Upper lobe of right lung (tissue), 1 donor: ENCODE data around the gene CBLC. TPM values are rescaled to one million over a fixed set of nuclear protein-coding genes. Genes with fewer than 3 reads are reported as not detected.

Experiments
- ATAC-seq: fragments of 200-7000 bp; cut with Tn5 transposase; one replicate; pipeline ENCODE4 v1.9.1; 2020; ENCODE audit warnings: mild to moderate bottlenecking, moderate library complexity
- DNase-seq: peaks from one replicate; pipeline ENCODE4 v3.0.0-alpha.2; 2020
- H3K27ac ChIP-seq: fragments of 200-600 bp; one replicate; pipeline ENCODE4 v1.8.0; 2022
- H3K27me3 ChIP-seq: fragments of 200-600 bp; one replicate; pipeline ENCODE4 v1.8.0; 2022; ENCODE audit warnings: mild to moderate bottlenecking
- H3K36me3 ChIP-seq: fragments of 200-600 bp; one replicate; pipeline ENCODE4 v1.8.0; 2022
- H3K4me1 ChIP-seq: fragments of 200-600 bp; one replicate; pipeline ENCODE4 v1.8.0; 2022
- H3K4me3 ChIP-seq: fragments of 200-600 bp; one replicate; pipeline ENCODE4 v1.8.0; 2022; ENCODE audit warnings: mild to moderate bottlenecking
- H3K9me3 ChIP-seq: fragments of 200-600 bp; one replicate; pipeline ENCODE4 v1.8.0; 2022
- intact Hi-C: fragments of 100-400 bp; cut with DNase I; formaldehyde crosslinking; loops from one replicate; pipeline ENCODE4 v1.11.0; 2022
- total RNA-seq: library from RNA; stranded (reverse); fragmentation: NEBNext Ultra II Directional; extraction: Animal tissue kit (Norgen Biotek cat#: 25700); gene quantifications from one replicate; pipeline ENCODE4 v1.2.1, GENCODE V29; 2021
- TF ChIP-seq, protein P1 (sequence below): fragments of 200-600 bp; IDR thresholded peaks from one replicate; pipeline ENCODE4 v1.8.0; 2022; ENCODE audit warnings: antibody characterized with exemption
- donor health status: DM: no; HTN: yes; CAD: no; lungs with severe emphysema.

CBLC gene
- total RNA-seq, 1 donor from 2014 or later = 3.2 TPM

DNA sequence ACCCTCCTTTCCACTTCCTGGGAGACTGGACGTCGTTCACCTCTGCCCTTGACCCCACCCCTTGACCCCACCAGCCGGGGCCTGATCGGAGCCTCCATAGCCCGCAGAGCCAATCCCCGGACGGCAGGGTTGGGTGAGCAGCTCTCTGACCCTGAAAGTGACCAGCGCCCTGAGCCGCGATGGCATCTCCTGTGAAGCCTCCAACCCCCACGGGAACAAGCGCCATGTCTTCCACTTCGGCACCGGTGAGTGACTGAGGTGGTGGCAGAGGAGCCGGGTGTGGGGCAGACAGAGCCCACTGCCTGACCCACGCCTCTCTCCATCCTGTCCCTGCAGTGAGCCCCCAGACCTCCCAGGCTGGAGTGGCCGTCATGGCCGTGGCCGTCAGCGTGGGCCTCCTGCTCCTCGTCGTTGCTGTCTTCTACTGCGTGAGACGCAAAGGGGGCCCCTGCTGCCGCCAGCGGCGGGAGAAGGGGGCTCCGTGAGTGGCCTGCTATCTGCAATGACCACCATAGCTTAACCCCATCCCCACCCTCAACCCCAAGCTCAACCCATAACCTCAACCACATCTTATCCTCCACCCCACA is 41.6 kb downstream of the CBLC start:
- Histone ChIP-seq H3K9me3 (no peaks in the 10 kb centered on the region), H3K4me1 (peaks cover 12% of the 10 kb centered on the region), H3K27ac (no peak overlapping the region), H3K4me3 (no peak overlapping the region), H3K27me3 (no peaks in the 10 kb centered on the region), H3K36me3 (peaks cover 3% of the 10 kb centered on the region)
- ATAC-seq = no peak
- DNase-seq = no peak
- TF ChIP-seq, protein P1, sequence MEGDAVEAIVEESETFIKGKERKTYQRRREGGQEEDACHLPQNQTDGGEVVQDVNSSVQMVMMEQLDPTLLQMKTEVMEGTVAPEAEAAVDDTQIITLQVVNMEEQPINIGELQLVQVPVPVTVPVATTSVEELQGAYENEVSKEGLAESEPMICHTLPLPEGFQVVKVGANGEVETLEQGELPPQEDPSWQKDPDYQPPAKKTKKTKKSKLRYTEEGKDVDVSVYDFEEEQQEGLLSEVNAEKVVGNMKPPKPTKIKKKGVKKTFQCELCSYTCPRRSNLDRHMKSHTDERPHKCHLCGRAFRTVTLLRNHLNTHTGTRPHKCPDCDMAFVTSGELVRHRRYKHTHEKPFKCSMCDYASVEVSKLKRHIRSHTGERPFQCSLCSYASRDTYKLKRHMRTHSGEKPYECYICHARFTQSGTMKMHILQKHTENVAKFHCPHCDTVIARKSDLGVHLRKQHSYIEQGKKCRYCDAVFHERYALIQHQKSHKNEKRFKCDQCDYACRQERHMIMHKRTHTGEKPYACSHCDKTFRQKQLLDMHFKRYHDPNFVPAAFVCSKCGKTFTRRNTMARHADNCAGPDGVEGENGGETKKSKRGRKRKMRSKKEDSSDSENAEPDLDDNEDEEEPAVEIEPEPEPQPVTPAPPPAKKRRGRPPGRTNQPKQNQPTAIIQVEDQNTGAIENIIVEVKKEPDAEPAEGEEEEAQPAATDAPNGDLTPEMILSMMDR = no peak
- intact Hi-C loops = no loop called here

DNA sequence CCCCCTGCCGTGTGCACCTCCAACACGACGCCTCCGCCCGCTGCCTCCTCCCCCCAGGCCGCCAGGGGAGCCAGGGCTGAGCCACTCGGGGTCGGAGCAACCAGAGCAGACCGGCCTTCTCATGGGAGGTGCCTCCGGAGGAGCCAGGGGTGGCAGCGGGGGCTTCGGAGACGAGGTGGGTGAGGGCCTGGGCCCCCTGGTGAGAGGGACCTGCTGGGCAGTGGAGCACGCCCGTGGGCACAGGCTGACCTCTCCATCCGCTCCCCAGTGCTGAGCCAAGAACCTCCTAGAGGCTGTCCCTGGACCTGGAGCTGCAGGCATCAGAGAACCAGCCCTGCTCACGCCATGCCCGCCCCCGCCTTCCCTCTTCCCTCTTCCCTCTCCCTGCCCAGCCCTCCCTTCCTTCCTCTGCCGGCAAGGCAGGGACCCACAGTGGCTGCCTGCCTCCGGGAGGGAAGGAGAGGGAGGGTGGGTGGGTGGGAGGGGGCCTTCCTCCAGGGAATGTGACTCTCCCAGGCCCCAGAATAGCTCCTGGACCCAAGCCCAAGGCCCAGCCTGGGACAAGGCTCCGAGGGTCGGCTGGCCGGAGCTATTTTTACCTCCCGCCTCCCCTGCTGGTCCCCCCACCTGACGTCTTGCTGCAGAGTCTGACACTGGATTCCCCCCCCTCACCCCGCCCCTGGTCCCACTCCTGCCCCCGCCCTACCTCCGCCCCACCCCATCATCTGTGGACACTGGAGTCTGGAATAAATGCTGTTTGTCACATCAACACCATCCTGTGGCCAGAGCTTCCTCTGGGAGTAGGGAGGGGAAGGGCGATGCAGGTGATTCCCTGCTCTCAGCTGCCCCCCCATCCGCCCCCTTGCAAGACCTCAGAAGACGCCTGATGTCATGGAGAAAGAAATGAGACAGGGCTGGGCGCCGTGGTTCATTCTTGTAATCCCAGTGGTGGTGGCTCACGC is 43.2 kb downstream of the CBLC start:
- Histone ChIP-seq H3K4me3 (no peak overlapping the region), H3K27me3 (no peaks in the 10 kb centered on the region), H3K9me3 (no peaks in the 10 kb centered on the region), H3K4me1 (peaks cover 12% of the 10 kb centered on the region), H3K27ac (no peak overlapping the region), H3K36me3 (no peaks in the 10 kb centered on the region)
- DNase-seq (no peak), ATAC-seq (peak; percentile 68)
- intact Hi-C loops = no loop called here
- TF ChIP-seq, protein P1 = no peak

DNA sequence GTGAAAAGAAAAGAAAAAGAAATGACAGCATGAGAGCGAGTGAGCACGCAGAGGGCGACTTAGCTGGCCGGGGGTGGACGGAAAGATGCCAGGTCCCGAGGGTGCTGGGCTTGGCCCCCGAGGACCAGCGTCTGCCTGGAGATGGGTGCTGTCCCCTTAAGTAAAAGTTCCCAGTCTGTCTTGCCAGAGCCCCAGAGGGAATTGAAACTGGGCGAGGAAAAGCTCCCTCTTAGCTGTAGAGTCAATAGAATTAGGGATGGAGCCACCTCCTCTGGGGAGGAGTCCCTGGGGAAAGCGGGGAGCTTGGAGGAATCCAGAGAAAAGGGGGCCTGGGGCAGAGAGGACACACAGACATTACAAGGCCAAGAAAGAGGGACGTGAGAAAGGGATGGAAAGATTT is 44.5 kb downstream of the CBLC start:
- intact Hi-C loops = no loop called here
- DNase-seq = no peak
- no peak for ATAC-seq
- no peak overlapping the region for H3K27ac ChIP-seq
- H3K27me3 ChIP-seq = no peaks in the 10 kb centered on the region
- no peaks in the 10 kb centered on the region for H3K36me3 ChIP-seq
- peaks cover 12% of the 10 kb centered on the region for H3K4me1 ChIP-seq
- H3K4me3 ChIP-seq = no peak overlapping the region
- H3K9me3 ChIP-seq = no peaks in the 10 kb centered on the region
- TF ChIP-seq, protein P1 = no peak

DNA sequence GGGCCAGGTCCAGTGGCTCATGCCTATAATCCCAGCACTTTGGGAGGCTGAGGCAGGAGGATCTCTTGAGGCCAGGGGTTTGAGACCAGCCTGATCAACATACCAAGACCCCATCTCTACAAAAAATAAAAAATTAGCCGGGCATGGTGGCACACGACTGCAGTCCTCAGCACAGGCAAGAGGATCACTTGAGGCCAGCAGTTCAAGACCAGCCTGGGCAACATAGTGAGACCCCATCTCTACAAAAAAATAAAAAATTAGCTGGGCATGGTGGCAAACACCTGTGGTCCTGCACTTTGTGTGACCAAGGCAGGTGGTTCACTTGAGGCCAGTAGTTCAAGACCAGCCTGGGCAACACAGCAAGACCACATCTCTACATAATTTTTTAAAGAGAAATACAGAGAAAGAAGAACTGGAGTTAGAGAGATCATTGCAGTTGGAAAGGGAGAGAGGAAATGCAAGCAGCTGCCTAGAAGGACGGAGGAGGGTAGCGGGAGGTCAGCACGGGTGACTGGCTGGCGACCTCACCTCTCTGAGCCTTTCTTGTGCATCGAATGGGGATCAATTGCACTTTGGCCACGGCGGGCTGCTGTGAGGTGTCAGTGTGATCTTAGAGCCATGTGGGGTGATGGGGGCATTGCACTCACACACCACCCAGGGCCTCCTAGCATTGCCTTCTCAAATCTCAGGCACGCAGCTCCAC is 45.1 kb downstream of the CBLC start:
- Histone ChIP-seq H3K27ac (no peak overlapping the region), H3K4me1 (peaks cover 12% of the 10 kb centered on the region), H3K27me3 (no peaks in the 10 kb centered on the region), H3K4me3 (no peak overlapping the region), H3K36me3 (no peaks in the 10 kb centered on the region), H3K9me3 (no peaks in the 10 kb centered on the region)
- no peak for DNase-seq
- ATAC-seq = no peak
- TF ChIP-seq, protein P1 = no peak
- intact Hi-C loops = no loop called here

DNA sequence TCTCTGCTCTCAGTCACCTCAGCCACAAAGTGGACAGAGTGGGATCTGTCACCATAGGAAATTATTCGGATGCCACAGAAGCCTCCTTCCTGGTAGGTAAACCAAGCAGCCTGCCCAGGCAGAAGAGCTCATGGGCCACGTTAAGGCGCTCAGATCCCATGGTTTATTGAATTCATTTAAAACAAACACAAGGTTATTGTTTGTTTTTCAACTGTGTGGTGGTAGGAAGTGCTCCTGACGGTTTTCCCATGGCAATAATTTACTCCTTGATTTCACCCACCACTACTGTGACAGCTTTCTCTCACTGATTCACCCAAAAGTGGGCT is 45.6 kb downstream of the CBLC start:
- no peak overlapping the region for H3K27ac ChIP-seq
- ATAC-seq = no peak

More for the DNA sequence above, 45.6 kb downstream of the CBLC start:
- peaks cover 12% of the 10 kb centered on the region for H3K4me1 ChIP-seq
- no peak overlapping the region for H3K4me3 ChIP-seq
- no peaks in the 10 kb centered on the region for H3K27me3 ChIP-seq
- no peaks in the 10 kb centered on the region for H3K9me3 ChIP-seq
- TF ChIP-seq, protein P1 = no peak
- no peak for DNase-seq
- no peaks in the 10 kb centered on the region for H3K36me3 ChIP-seq
- intact Hi-C loops = no loop called here
